ENCODE measurements around the gene ASS1.

The ASS1 gene

DNA sequence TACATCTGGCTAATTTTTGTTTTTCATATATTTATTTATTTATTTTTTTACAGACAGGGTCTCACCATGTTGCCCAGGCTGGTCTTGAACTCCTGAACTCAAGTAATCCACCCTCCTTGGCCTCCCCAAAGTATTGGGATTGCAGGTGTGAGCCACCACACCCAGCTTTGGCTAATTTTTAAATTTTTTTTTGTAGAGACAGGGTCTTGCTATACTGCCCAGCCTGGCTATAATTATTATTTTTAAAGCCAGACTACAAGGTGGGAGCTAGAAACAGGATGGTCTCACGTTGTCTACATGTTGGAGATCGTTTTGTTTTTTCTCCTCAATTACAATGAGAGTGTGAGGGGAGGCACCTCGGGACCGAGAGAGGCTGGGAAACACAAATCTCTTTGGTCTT, 23.8 kb downstream of the ASS1 start:
- DNase-seq (no peak), ATAC-seq (ENCODE audit: insufficient read depth, low read depth) (no peak)
- Histone ChIP-seq H3K27me3 (ENCODE audit: insufficient read depth, low read length, poor library complexity) (no peaks in the 10 kb centered on the region), H2AFZ (ENCODE audit: low read depth, low read length) (no peak overlapping the region), H3K36me3 (ENCODE audit: insufficient read depth, low read length) (no peaks in the 10 kb centered on the region), H3K79me2 (ENCODE audit: insufficient read depth, low read length) (no peaks in the 10 kb centered on the region), H3K4me2 (ENCODE audit: insufficient read depth, low read length) (no peak overlapping the region), H3K9ac (ENCODE audit: low read depth, low read length) (no peak overlapping the region), H3K9me3 (ENCODE audit: insufficient read depth, low read length, severe bottlenecking) (no peaks in the 10 kb centered on the region), H3K27ac (ENCODE audit: low read length) (no peak overlapping the region), H3K4me1 (ENCODE audit: insufficient read depth, low read length) (no peaks in the 10 kb centered on the region), H4K20me1 (ENCODE audit: insufficient read depth, low read length) (no peaks in the 10 kb centered on the region), H3K4me3 (ENCODE audit: low read depth in 1 of 2, low read length in 2 of 2) (no peak overlapping the region)
- no peak for TF ChIP-seq EZH2 (IDR thresholded peaks at IDR 0.05; ENCODE audit: borderline replicate concordance, low read depth, low read length, severe bottlenecking)
- TF ChIP-seq, protein P1, sequence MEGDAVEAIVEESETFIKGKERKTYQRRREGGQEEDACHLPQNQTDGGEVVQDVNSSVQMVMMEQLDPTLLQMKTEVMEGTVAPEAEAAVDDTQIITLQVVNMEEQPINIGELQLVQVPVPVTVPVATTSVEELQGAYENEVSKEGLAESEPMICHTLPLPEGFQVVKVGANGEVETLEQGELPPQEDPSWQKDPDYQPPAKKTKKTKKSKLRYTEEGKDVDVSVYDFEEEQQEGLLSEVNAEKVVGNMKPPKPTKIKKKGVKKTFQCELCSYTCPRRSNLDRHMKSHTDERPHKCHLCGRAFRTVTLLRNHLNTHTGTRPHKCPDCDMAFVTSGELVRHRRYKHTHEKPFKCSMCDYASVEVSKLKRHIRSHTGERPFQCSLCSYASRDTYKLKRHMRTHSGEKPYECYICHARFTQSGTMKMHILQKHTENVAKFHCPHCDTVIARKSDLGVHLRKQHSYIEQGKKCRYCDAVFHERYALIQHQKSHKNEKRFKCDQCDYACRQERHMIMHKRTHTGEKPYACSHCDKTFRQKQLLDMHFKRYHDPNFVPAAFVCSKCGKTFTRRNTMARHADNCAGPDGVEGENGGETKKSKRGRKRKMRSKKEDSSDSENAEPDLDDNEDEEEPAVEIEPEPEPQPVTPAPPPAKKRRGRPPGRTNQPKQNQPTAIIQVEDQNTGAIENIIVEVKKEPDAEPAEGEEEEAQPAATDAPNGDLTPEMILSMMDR (IDR thresholded peaks at IDR 0.05; ENCODE audit: borderline replicate concordance, extremely low read depth, low read length, poor library complexity, severe bottlenecking): no peak

DNA sequence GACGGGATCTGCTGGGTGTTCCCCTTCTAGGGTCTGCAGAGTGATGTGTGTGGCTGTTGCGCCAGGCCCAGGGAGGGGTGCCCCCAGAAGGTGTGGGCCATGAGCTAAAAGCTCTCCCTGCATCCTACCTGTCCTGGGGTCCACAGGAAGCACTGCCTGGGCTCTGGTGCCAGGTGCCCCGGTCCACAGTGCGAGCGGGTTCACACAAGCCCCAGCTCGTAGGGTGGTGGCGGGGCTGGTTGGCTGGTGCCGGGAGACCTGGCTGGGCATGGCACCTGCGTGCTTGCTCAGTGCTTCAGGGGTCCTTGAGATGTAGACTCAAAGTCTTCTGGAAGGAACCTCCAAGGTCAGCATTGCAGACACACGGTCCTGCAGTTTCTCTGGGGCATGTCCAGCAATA, 25.5 kb downstream of the ASS1 start:
- Histone ChIP-seq H3K79me2 (ENCODE audit: insufficient read depth, low read length) (no peaks in the 10 kb centered on the region), H3K9me3 (ENCODE audit: insufficient read depth, low read length, severe bottlenecking) (no peaks in the 10 kb centered on the region), H3K4me3 (ENCODE audit: low read depth in 1 of 2, low read length in 2 of 2) (no peak overlapping the region), H3K9ac (ENCODE audit: low read depth, low read length) (no peak overlapping the region), H3K36me3 (ENCODE audit: insufficient read depth, low read length) (no peaks in the 10 kb centered on the region), H3K4me2 (ENCODE audit: insufficient read depth, low read length) (no peak overlapping the region), H2AFZ (ENCODE audit: low read depth, low read length) (no peak overlapping the region), H3K27me3 (ENCODE audit: insufficient read depth, low read length, poor library complexity) (no peaks in the 10 kb centered on the region), H3K4me1 (ENCODE audit: insufficient read depth, low read length) (no peaks in the 10 kb centered on the region), H3K27ac (ENCODE audit: low read length) (no peak overlapping the region), H4K20me1 (ENCODE audit: insufficient read depth, low read length) (no peaks in the 10 kb centered on the region)
- ATAC-seq (ENCODE audit: insufficient read depth, low read depth) (no peak), DNase-seq (no peak)
- TF ChIP-seq, protein P1 (IDR thresholded peaks at IDR 0.05; ENCODE audit: borderline replicate concordance, extremely low read depth, low read length, poor library complexity, severe bottlenecking): no peak
- TF ChIP-seq EZH2 (IDR thresholded peaks at IDR 0.05; ENCODE audit: borderline replicate concordance, low read depth, low read length, severe bottlenecking): no peak

DNA sequence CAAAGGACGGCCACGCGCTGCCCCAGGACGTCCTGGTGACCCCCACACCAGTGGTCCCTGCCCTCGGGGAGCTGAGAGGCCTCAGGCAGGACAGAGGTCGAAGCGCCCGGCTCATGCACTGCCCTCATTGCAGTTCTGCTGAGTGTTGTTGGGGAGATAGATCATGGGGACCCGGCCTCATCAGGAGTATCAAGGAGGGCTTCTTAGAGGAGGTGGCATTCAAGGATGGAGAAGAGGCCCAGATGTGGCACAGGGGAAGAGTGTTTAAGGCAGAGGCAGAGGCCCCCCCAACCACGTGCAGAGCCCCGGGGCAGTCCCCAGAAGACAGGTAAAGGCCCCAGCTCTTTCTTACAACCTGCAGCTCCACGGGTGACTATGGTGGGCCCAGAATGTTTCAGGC, 26.2 kb downstream of the ASS1 start:
- Histone ChIP-seq H3K4me2 (ENCODE audit: insufficient read depth, low read length) (no peak overlapping the region), H3K79me2 (ENCODE audit: insufficient read depth, low read length) (no peaks in the 10 kb centered on the region), H3K4me3 (ENCODE audit: low read depth in 1 of 2, low read length in 2 of 2) (no peak overlapping the region), H3K4me1 (ENCODE audit: insufficient read depth, low read length) (no peaks in the 10 kb centered on the region), H3K27me3 (ENCODE audit: insufficient read depth, low read length, poor library complexity) (no peaks in the 10 kb centered on the region), H3K36me3 (ENCODE audit: insufficient read depth, low read length) (no peaks in the 10 kb centered on the region), H3K27ac (ENCODE audit: low read length) (no peak overlapping the region), H3K9me3 (ENCODE audit: insufficient read depth, low read length, severe bottlenecking) (no peaks in the 10 kb centered on the region), H2AFZ (ENCODE audit: low read depth, low read length) (no peak overlapping the region), H3K9ac (ENCODE audit: low read depth, low read length) (no peak overlapping the region), H4K20me1 (ENCODE audit: insufficient read depth, low read length) (no peaks in the 10 kb centered on the region)
- TF ChIP-seq, protein P1 (IDR thresholded peaks at IDR 0.05; ENCODE audit: borderline replicate concordance, extremely low read depth, low read length, poor library complexity, severe bottlenecking): no peak
- no peak for TF ChIP-seq EZH2 (IDR thresholded peaks at IDR 0.05; ENCODE audit: borderline replicate concordance, low read depth, low read length, severe bottlenecking)
- ATAC-seq (ENCODE audit: insufficient read depth, low read depth) (no peak), DNase-seq (no peak)
